Measurements from ENCODE around the gene IZUMO4.
"Not testable (repeated sequence)": the region's sequence is repeated elsewhere in the genome, so short reads cannot be mapped to it uniquely, and the experiment has no call there.

IZUMO4 gene

GRCh38 chr19:2129022-2129421 is 32.3 kb downstream of the IZUMO4 start:
- no peak for DNase-seq

- DNase-seq: no peak
Measured at GRCh38 chr19:2129486-2129885, 32.8 kb downstream of the IZUMO4 start.

- DNase-seq: no peak
Measured at GRCh38 chr19:2129892-2130770, 33.4 kb downstream of the IZUMO4 start.

GRCh38 chr19:2131012-2131975 is 34.6 kb downstream of the IZUMO4 start:
- DNase-seq: not testable (repeated sequence)

GRCh38 chr19:2132191-2132590 is 35.5 kb downstream of the IZUMO4 start:
- no peak for DNase-seq

- DNase-seq: no peak
Measured at GRCh38 chr19:2132731-2133490, 36.2 kb downstream of the IZUMO4 start.

- DNase-seq: no peak
Measured at GRCh38 chr19:2135474-2136402, 39.0 kb downstream of the IZUMO4 start.

GRCh38 chr19:2136796-2137195 is 40.1 kb downstream of the IZUMO4 start:
- no peak for DNase-seq

GRCh38 chr19:2138061-2138728 is 41.5 kb downstream of the IZUMO4 start:
- DNase-seq: no peak

- DNase-seq: no peak
Measured at GRCh38 chr19:2139385-2140137, 42.8 kb downstream of the IZUMO4 start.

GRCh38 chr19:2140138-2140569 is 43.4 kb downstream of the IZUMO4 start:
- DNase-seq: no peak

- DNase-seq: no peak
Measured at GRCh38 chr19:2142173-2142829, 45.6 kb downstream of the IZUMO4 start.

- DNase-seq: no peak
Measured at GRCh38 chr19:2144190-2144589, 47.5 kb downstream of the IZUMO4 start.

- no peak for DNase-seq
Measured at GRCh38 chr19:2145831-2146241, 49.1 kb downstream of the IZUMO4 start.

- DNase-seq: peak; percentile 47
Measured at GRCh38 chr19:2148482-2149135, 51.9 kb downstream of the IZUMO4 start.

All from stimulated activated CD4-positive, alpha-beta T cell treated with anti-CD3 and anti-CD28 coated beads, Interleukin-4, amount 100 ng/mL, for 24 hours (primary cell).